RWPE1 (cell line): ENCODE measurements around the gene OSBPL10.

ENCODE experiments used
- CTCF ChIA-PET: fragments of 350-600 bp; sonication (Branson Sonifier 250); formaldehyde crosslinking; extraction: SDS; loops from one replicate; lab custom pipeline; 2021; lab: Yijun Ruan, JAX
- POLR2A ChIA-PET: fragments of 400-600 bp; formaldehyde crosslinking; extraction: SDS; loops from one replicate; lab custom pipeline; 2020; ENCODE audit warnings: antibody characterized with exemption; ENCODE audit not compliant: low non-redundant PET; lab: Yijun Ruan, JAX
- DNase-seq: peaks from one replicate; pipeline ENCODE4 v3.0.0; 2012; ENCODE audit warnings: low spot score
- H3K27ac ChIP-seq: fragments of 450-650 bp; 2 replicates; pipeline ENCODE4 v1.5.1; 2017
- CTCF ChIP-seq: fragments of 450-650 bp; conservative IDR thresholded peaks from 2 replicates; pipeline ENCODE4 v1.5.1; 2017; ENCODE audit warnings: low read depth, mild to moderate bottlenecking

Gene OSBPL10

GRCh38 chr3:31828007-31828406 lies 153.1 kb downstream of the OSBPL10 start:
- ChIA-PET POLR2A (no interaction called here), CTCF (no interaction called here)
- no peak for DNase-seq
- no peak overlapping the region for H3K27ac ChIP-seq
- no peak for TF ChIP-seq CTCF

- CTCF ChIA-PET: no interaction called here
- peak; percentile 13 for DNase-seq
- no peak overlapping the region for H3K27ac ChIP-seq
- TF ChIP-seq CTCF: no peak
- POLR2A ChIA-PET: interaction anchor here (0.5 kb wide), 1 partner anchor 45 kb away, joined by 3 read pairs; no protein-coding TSS in a partner anchor
Measured at GRCh38 chr3:31823184-31823583, 157.9 kb downstream of the OSBPL10 start.

- H3K27ac ChIP-seq: no peak overlapping the region
- no peak for DNase-seq
- ChIA-PET POLR2A (no interaction called here), CTCF (no interaction called here)
- no peak for TF ChIP-seq CTCF
Measured at GRCh38 chr3:31821118-31821517, 159.9 kb downstream of the OSBPL10 start.

GRCh38 chr3:31819441-31819840 lies 161.6 kb downstream of the OSBPL10 start:
- H3K27ac ChIP-seq: no peak overlapping the region
- no peak for TF ChIP-seq CTCF
- POLR2A ChIA-PET: no interaction called here
- CTCF ChIA-PET: no interaction called here
- DNase-seq: no peak

GRCh38 chr3:31817411-31817966 lies 163.6 kb downstream of the OSBPL10 start:
- no peak overlapping the region for H3K27ac ChIP-seq
- no peak for DNase-seq
- ChIA-PET CTCF (no interaction called here), POLR2A (no interaction called here)
- no peak for TF ChIP-seq CTCF

GRCh38 chr3:31815631-31816440 lies 165.2 kb downstream of the OSBPL10 start:
- ChIA-PET POLR2A (no interaction called here), CTCF (no interaction called here)
- DNase-seq: no peak
- no peak for TF ChIP-seq CTCF
- no peak overlapping the region for H3K27ac ChIP-seq
